ENCODE data around the gene FRMD3.

Gene FRMD3

GRCh38 chr9:83572524-83572923 is 34.3 kb upstream of the FRMD3 start:
- ChIA-PET CTCF (no interaction called here), POLR2A (no interaction called here)
- DNase-seq (ENCODE audit: extremely low spot score) = no peak
- TF ChIP-seq ELF4 (IDR thresholded peaks at IDR 0.05) (no peak), LEF1 (IDR thresholded peaks at IDR 0.05; ENCODE audit: borderline replicate concordance) (no peak), SP1 (IDR thresholded peaks at IDR 0.05) (no peak), L3MBTL2 (conservative IDR thresholded peaks at IDR 0.05) (no peak), SUZ12 (IDR thresholded peaks at IDR 0.05) (no peak), FOXA1 (IDR thresholded peaks at IDR 0.05) (no peak), TARDBP (IDR thresholded peaks at IDR 0.05) (no peak), CTBP1 (IDR thresholded peaks at IDR 0.05; ENCODE audit: borderline replicate concordance) (no peak)
- TF ChIP-seq, protein P1, sequence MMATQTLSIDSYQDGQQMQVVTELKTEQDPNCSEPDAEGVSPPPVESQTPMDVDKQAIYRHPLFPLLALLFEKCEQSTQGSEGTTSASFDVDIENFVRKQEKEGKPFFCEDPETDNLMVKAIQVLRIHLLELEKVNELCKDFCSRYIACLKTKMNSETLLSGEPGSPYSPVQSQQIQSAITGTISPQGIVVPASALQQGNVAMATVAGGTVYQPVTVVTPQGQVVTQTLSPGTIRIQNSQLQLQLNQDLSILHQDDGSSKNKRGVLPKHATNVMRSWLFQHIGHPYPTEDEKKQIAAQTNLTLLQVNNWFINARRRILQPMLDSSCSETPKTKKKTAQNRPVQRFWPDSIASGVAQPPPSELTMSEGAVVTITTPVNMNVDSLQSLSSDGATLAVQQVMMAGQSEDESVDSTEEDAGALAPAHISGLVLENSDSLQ (IDR thresholded peaks at IDR 0.05) = no peak

GRCh38 chr9:83570359-83570758 is 32.2 kb upstream of the FRMD3 start:
- no peak for TF ChIP-seq FOXK2 (IDR thresholded peaks at IDR 0.05)
- TF ChIP-seq ELF4 (IDR thresholded peaks at IDR 0.05) = no peak
- TF ChIP-seq ARNT (IDR thresholded peaks at IDR 0.05) = no peak
- no peak for TF ChIP-seq LEF1 (IDR thresholded peaks at IDR 0.05; ENCODE audit: borderline replicate concordance)
- no peak for TF ChIP-seq HDGF (IDR thresholded peaks at IDR 0.05; ENCODE audit: borderline replicate concordance)
- TF ChIP-seq ZNF384 (IDR thresholded peaks at IDR 0.05) = no peak
- no peak for TF ChIP-seq BHLHE40 (IDR thresholded peaks at IDR 0.05; ENCODE audit: borderline replicate concordance)
- no peak for TF ChIP-seq FOXA1 (IDR thresholded peaks at IDR 0.05)
- no peak for TF ChIP-seq SP1 (IDR thresholded peaks at IDR 0.05)
- TF ChIP-seq, protein P1 (IDR thresholded peaks at IDR 0.05) = no peak
- no peak for DNase-seq (ENCODE audit: extremely low spot score)
- CTCF ChIA-PET = no interaction called here
- POLR2A ChIA-PET = no interaction called here

DNA sequence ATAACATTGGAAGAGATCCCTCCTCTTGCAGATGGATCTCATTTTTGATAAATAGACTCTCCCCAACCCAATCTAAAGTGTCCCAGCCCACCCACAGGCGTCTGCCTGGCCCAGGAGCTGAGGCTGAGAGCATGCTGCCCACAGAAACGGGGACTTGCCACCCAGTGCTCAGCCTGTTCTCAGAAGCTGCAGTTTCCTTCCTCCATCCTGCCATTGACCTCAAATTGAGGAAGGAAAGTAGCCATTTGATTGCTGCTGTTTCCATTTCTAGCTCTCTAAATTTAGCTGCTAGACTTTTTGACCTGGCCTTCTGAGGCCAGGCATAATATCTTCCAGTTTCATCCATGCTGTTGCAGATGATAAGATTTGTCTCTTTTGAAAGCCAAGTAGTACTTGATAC is 31.1 kb upstream of the FRMD3 start:
- TF ChIP-seq ZNF384 (IDR thresholded peaks at IDR 0.05) (no peak), ARNT (IDR thresholded peaks at IDR 0.05) (no peak), FOXK2 (IDR thresholded peaks at IDR 0.05) (no peak), LEF1 (IDR thresholded peaks at IDR 0.05; ENCODE audit: borderline replicate concordance) (no peak), NFRKB (IDR thresholded peaks at IDR 0.05) (no peak), FOXM1 (IDR thresholded peaks at IDR 0.05; ENCODE audit: borderline replicate concordance) (no peak), CTBP1 (IDR thresholded peaks at IDR 0.05; ENCODE audit: borderline replicate concordance) (no peak), SP1 (IDR thresholded peaks at IDR 0.05) (no peak), BHLHE40 (IDR thresholded peaks at IDR 0.05; ENCODE audit: borderline replicate concordance) (no peak), L3MBTL2 (conservative IDR thresholded peaks at IDR 0.05) (no peak), TARDBP (IDR thresholded peaks at IDR 0.05) (no peak), FOXA1 (IDR thresholded peaks at IDR 0.05) (no peak), SUZ12 (IDR thresholded peaks at IDR 0.05) (no peak), ELF4 (IDR thresholded peaks at IDR 0.05) (no peak), HDGF (IDR thresholded peaks at IDR 0.05; ENCODE audit: borderline replicate concordance) (no peak)
- TF ChIP-seq, protein P1 (IDR thresholded peaks at IDR 0.05) = no peak
- POLR2A ChIA-PET = no interaction called here
- DNase-seq (ENCODE audit: extremely low spot score) = no peak
- CTCF ChIA-PET = no interaction called here

DNA sequence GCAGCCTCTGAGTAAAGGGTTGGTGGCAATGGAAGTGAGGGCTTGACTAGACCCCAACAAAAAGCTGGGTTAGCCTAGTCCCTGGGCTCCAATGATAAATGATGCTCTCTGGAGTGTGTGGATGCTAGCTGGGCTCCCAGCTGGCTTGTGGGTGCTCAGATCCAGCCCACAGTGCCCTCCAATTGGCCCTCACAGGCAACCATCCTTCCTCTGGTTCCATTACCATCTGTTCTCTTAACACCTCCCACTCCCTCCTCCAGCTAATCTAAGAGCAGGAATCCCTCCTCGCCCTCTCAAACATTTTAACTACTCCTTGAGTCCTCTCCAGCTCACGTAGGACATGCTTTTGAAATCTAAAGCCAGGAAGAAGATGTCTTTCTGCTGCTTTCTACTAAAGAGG is 25.2 kb upstream of the FRMD3 start:
- TF ChIP-seq ARNT (IDR thresholded peaks at IDR 0.05) (no peak), FOXK2 (IDR thresholded peaks at IDR 0.05) (no peak), LEF1 (IDR thresholded peaks at IDR 0.05; ENCODE audit: borderline replicate concordance) (no peak), TARDBP (IDR thresholded peaks at IDR 0.05) (no peak), ELF4 (IDR thresholded peaks at IDR 0.05) (no peak), BHLHE40 (IDR thresholded peaks at IDR 0.05; ENCODE audit: borderline replicate concordance) (no peak), NFRKB (IDR thresholded peaks at IDR 0.05) (no peak)
- TF ChIP-seq, protein P1 (IDR thresholded peaks at IDR 0.05) = no peak
- ChIA-PET POLR2A (no interaction called here), CTCF (no interaction called here)
- DNase-seq (ENCODE audit: extremely low spot score) = no peak

GRCh38 chr9:83560169-83560826 is 22.1 kb upstream of the FRMD3 start:
- POLR2A ChIA-PET = no interaction called here
- CTCF ChIA-PET = no interaction called here
- TF ChIP-seq BHLHE40 (IDR thresholded peaks at IDR 0.05; ENCODE audit: borderline replicate concordance) (no peak), SP1 (IDR thresholded peaks at IDR 0.05) (no peak), HDGF (IDR thresholded peaks at IDR 0.05; ENCODE audit: borderline replicate concordance) (no peak), NFRKB (IDR thresholded peaks at IDR 0.05) (no peak), FOXM1 (IDR thresholded peaks at IDR 0.05; ENCODE audit: borderline replicate concordance) (no peak), TARDBP (IDR thresholded peaks at IDR 0.05) (no peak), ARNT (IDR thresholded peaks at IDR 0.05) (no peak), SUZ12 (IDR thresholded peaks at IDR 0.05) (no peak), ZNF384 (IDR thresholded peaks at IDR 0.05) (no peak)
- no peak for DNase-seq (ENCODE audit: extremely low spot score)

GRCh38 chr9:83557771-83558170 is 19.6 kb upstream of the FRMD3 start:
- ChIA-PET POLR2A (no interaction called here), CTCF (no interaction called here)
- no peak for TF ChIP-seq SP1 (IDR thresholded peaks at IDR 0.05)
- no peak for TF ChIP-seq ZNF384 (IDR thresholded peaks at IDR 0.05)
- TF ChIP-seq LEF1 (IDR thresholded peaks at IDR 0.05; ENCODE audit: borderline replicate concordance) = no peak
- TF ChIP-seq FOXA1 (IDR thresholded peaks at IDR 0.05) = no peak
- no peak for TF ChIP-seq FOXM1 (IDR thresholded peaks at IDR 0.05; ENCODE audit: borderline replicate concordance)
- TF ChIP-seq FOXK2 (IDR thresholded peaks at IDR 0.05) = no peak
- no peak for TF ChIP-seq CTBP1 (IDR thresholded peaks at IDR 0.05; ENCODE audit: borderline replicate concordance)
- TF ChIP-seq BHLHE40 (IDR thresholded peaks at IDR 0.05; ENCODE audit: borderline replicate concordance) = no peak
- no peak for TF ChIP-seq ELF4 (IDR thresholded peaks at IDR 0.05)
- DNase-seq (ENCODE audit: extremely low spot score) = no peak

Measured in HEK293T (cell line).